ENCODE results near the gene KLB. TPM values are rescaled to one million over a fixed set of nuclear protein-coding genes. Genes with fewer than 3 reads are reported as not detected.

KLB gene
- polyA plus RNA-seq, 1 donor from 2014 or later = not detected

GRCh38 chr4:39472396-39472795 lies 65.7 kb downstream of the KLB start:
- no peaks in the 10 kb centered on the region for H3K27me3 ChIP-seq (ENCODE audit: insufficient read depth, low read depth, low read length)
- no peak overlapping the region for H3K9ac ChIP-seq (ENCODE audit: low read length)
- no peak overlapping the region for H3K4me2 ChIP-seq (ENCODE audit: low read length)
- H3K27ac ChIP-seq (ENCODE audit: low read length) = no peak overlapping the region
- no peaks in the 10 kb centered on the region for H3F3A ChIP-seq (ENCODE audit: insufficient read depth, low read length, poor library complexity, severe bottlenecking)
- no peaks in the 10 kb centered on the region for H3K9me3 ChIP-seq (ENCODE audit: low read length)
- H3K36me3 ChIP-seq (ENCODE audit: insufficient read depth, low read length) = no peaks in the 10 kb centered on the region
- H3K9me2 ChIP-seq (ENCODE audit: insufficient read depth, low read length) = no peaks in the 10 kb centered on the region
- TF ChIP-seq EP300 (conservative IDR thresholded peaks at IDR 0.05; ENCODE audit: poor library complexity, severe bottlenecking) = no peak
- TF ChIP-seq TAF1 (IDR thresholded peaks at IDR 0.05; ENCODE audit: low read depth) = no peak
- no peak for TF ChIP-seq EZH2 (IDR thresholded peaks at IDR 0.05; ENCODE audit: borderline replicate concordance, insufficient read depth, low read length, poor library complexity, severe bottlenecking)
- no peak for TF ChIP-seq POLR2AphosphoS5 (IDR thresholded peaks at IDR 0.05)
- no peak for TF ChIP-seq CTCF (IDR thresholded peaks at IDR 0.05; ENCODE audit: poor library complexity, severe bottlenecking)
- no peak for TF ChIP-seq REST (IDR thresholded peaks at IDR 0.05; ENCODE audit: borderline replicate concordance)
- no peak for TF ChIP-seq SMC3 (conservative IDR thresholded peaks at IDR 0.05; ENCODE audit: poor library complexity)
- TF ChIP-seq MXI1 (conservative IDR thresholded peaks at IDR 0.05; ENCODE audit: poor library complexity, severe bottlenecking) = no peak
- TF ChIP-seq RAD21 (conservative IDR thresholded peaks at IDR 0.05) = no peak
- H4K20me1 ChIP-seq (ENCODE audit: insufficient read depth) = no peaks in the 10 kb centered on the region
- no peak overlapping the region for H2AFZ ChIP-seq (ENCODE audit: low read depth, low read length)
- H3K4me3 ChIP-seq (ENCODE audit: low read length) = no peak overlapping the region
- H3K79me2 ChIP-seq (replicated peaks; ENCODE audit: insufficient read depth, low read length) = no peaks in the 10 kb centered on the region

GRCh38 chr4:39476187-39476895 lies 69.6 kb downstream of the KLB start:
- no peaks in the 10 kb centered on the region for H3K36me3 ChIP-seq (ENCODE audit: insufficient read depth, low read length)
- TF ChIP-seq REST (IDR thresholded peaks at IDR 0.05; ENCODE audit: borderline replicate concordance) (no peak), CTCF (IDR thresholded peaks at IDR 0.05; ENCODE audit: poor library complexity, severe bottlenecking) (no peak), POLR2AphosphoS5 (IDR thresholded peaks at IDR 0.05) (no peak), RAD21 (conservative IDR thresholded peaks at IDR 0.05) (no peak)
- no peaks in the 10 kb centered on the region for H3K9me2 ChIP-seq (ENCODE audit: insufficient read depth, low read length)
- H4K20me1 ChIP-seq (ENCODE audit: insufficient read depth) = no peaks in the 10 kb centered on the region
- H3K79me2 ChIP-seq (replicated peaks; ENCODE audit: insufficient read depth, low read length) = no peaks in the 10 kb centered on the region
- H3F3A ChIP-seq (ENCODE audit: insufficient read depth, low read length, poor library complexity, severe bottlenecking) = no peaks in the 10 kb centered on the region
- H3K4me2 ChIP-seq (ENCODE audit: low read length) = no peak overlapping the region
- no peak overlapping the region for H3K27ac ChIP-seq (ENCODE audit: low read length)
- no peak overlapping the region for H3K4me3 ChIP-seq (ENCODE audit: low read length)
- H3K9ac ChIP-seq (ENCODE audit: low read length) = no peak overlapping the region
- no peaks in the 10 kb centered on the region for H3K9me3 ChIP-seq (ENCODE audit: low read length)
- H2AFZ ChIP-seq (ENCODE audit: low read depth, low read length) = no peak overlapping the region
- no peaks in the 10 kb centered on the region for H3K27me3 ChIP-seq (ENCODE audit: insufficient read depth, low read depth, low read length)
